ENCODE measurements around the gene EZH2. TPM values are rescaled to one million over a fixed set of nuclear protein-coding genes. Genes with fewer than 3 reads are reported as not detected.
A peak's percentile ranks its signal among the peaks of the same experiment; 100 is the strongest.

EZH2 gene
- total RNA-seq, 1 experiment from 2014 or later, result 30.5 TPM

DNA sequence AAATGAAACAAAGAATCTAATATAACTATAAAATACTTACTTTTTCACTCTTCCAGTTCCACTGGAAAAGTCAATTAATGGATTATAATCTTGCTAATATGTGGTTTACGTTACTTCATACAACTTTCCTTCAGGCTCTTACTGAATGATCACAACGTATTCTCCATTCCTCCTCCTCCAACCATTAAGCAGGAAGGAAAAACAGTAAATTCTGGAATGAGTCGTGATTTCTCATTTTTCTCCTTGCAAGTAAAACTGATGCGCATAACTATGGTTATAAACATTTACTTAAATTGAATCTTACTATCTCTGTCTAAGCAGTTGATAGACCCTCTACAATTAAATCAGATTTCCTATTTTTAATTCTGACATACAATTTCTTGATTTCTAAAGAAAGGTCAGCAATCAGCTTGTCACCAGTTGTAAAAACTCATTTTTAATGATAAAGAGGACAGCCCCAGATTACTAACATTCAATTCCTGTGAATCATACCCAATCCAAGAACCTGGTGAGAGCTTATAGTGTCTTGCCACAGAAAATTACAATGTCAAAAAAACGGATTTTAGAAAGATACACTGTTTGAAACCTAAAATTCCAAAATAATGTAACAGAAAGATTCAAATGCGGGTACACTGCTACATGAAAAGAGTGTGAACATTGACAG, 64.3 kb downstream of the EZH2 start:
- ChIA-PET POLR2A (ENCODE audit: unreplicated experiment) (no interaction called here), CTCF (no interaction called here)
- no peak for TF ChIP-seq EZH2phosphoT487 (IDR thresholded peaks at IDR 0.05; ENCODE audit: borderline replicate concordance, low read length)
- TF ChIP-seq, protein P1, sequence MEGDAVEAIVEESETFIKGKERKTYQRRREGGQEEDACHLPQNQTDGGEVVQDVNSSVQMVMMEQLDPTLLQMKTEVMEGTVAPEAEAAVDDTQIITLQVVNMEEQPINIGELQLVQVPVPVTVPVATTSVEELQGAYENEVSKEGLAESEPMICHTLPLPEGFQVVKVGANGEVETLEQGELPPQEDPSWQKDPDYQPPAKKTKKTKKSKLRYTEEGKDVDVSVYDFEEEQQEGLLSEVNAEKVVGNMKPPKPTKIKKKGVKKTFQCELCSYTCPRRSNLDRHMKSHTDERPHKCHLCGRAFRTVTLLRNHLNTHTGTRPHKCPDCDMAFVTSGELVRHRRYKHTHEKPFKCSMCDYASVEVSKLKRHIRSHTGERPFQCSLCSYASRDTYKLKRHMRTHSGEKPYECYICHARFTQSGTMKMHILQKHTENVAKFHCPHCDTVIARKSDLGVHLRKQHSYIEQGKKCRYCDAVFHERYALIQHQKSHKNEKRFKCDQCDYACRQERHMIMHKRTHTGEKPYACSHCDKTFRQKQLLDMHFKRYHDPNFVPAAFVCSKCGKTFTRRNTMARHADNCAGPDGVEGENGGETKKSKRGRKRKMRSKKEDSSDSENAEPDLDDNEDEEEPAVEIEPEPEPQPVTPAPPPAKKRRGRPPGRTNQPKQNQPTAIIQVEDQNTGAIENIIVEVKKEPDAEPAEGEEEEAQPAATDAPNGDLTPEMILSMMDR (conservative IDR thresholded peaks at IDR 0.05; ENCODE audit: low read depth, low read length), result no peak
- TF ChIP-seq EZH2 (IDR thresholded peaks at IDR 0.05; ENCODE audit: low read length, unreplicated experiment), result no peak
- H3K4me2 ChIP-seq (ENCODE audit: low read length), result peak overlapping the region; percentile 61
- H3K79me2 ChIP-seq (ENCODE audit: low read length), result no peaks in the 10 kb centered on the region
- intact Hi-C loops (cut with micrococcal nuclease), result no loop called here
- H3K9me2 ChIP-seq (replicated peaks; ENCODE audit: low read length), result no peaks in the 10 kb centered on the region
- DNase-seq (peak; percentile 43), ATAC-seq (peak; percentile 74)
- no peaks in the 10 kb centered on the region for H3K27me3 ChIP-seq (ENCODE audit: low read length)
- H3K4me3 ChIP-seq (ENCODE audit: low read length), result no peak overlapping the region; the same call in 1 of the 2 replicates
- H3F3A ChIP-seq (ENCODE audit: low read length, unreplicated experiment), result peaks cover 6% of the 10 kb centered on the region
- H3K36me3 ChIP-seq (ENCODE audit: low read depth, low read length), result peaks cover 34% of the 10 kb centered on the region
- H3K9me3 ChIP-seq (ENCODE audit: low read length), result no peaks in the 10 kb centered on the region
- no peak overlapping the region for H3K9ac ChIP-seq (ENCODE audit: low read length)
- H2AFZ ChIP-seq (ENCODE audit: low read length), result no peak overlapping the region
- no TSS peak for BruUV-seq (replicated peaks)
- H3K27ac ChIP-seq (ENCODE audit: low read length), result peak overlapping the region; percentile 13; the same call in 1 of the 2 replicates
- H3K4me1 ChIP-seq (ENCODE audit: insufficient read depth, low read length), result peaks cover 14% of the 10 kb centered on the region
- peaks cover 5% of the 10 kb centered on the region; the same call in 1 of the 2 replicates for H4K20me1 ChIP-seq (ENCODE audit: low read length)

DNA sequence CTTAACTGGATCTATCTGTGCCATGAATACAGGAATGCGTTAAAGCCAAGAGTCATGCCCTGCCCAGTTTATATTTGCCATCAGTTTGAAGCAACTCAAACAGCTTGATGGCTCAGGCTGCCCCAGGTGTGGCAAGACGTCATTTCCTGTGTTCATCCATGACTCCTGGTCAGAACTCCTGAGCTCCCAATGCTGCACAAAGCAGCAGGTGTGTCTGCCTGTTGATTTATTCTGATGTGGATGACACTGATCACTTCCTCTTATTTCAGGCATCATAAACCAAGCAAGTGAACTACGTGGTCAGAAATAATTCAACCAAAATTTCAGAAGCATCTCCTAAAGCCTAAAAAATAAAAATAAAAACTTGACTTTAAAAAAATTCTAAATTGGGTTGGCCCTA, 68.5 kb downstream of the EZH2 start:
- Histone ChIP-seq H3K4me2 (ENCODE audit: low read length) (no peak overlapping the region), H3K79me2 (ENCODE audit: low read length) (no peaks in the 10 kb centered on the region), H3K9ac (ENCODE audit: low read length) (no peak overlapping the region), H3K4me3 (ENCODE audit: low read length) (no peak overlapping the region), H3K9me2 (replicated peaks; ENCODE audit: low read length) (no peaks in the 10 kb centered on the region), H4K20me1 (ENCODE audit: low read length) (peaks cover 8% of the 10 kb centered on the region; the same call in 1 of the 2 replicates), H3K4me1 (ENCODE audit: insufficient read depth, low read length) (peaks cover 9% of the 10 kb centered on the region), H3K9me3 (ENCODE audit: low read length) (no peaks in the 10 kb centered on the region), H3K36me3 (ENCODE audit: low read depth, low read length) (peaks cover 54% of the 10 kb centered on the region), H3K27me3 (ENCODE audit: low read length) (no peaks in the 10 kb centered on the region), H3F3A (ENCODE audit: low read length, unreplicated experiment) (peaks cover 6% of the 10 kb centered on the region), H2AFZ (ENCODE audit: low read length) (no peak overlapping the region), H3K27ac (ENCODE audit: low read length) (no peak overlapping the region)
- TF ChIP-seq, protein P1 (conservative IDR thresholded peaks at IDR 0.05; ENCODE audit: low read depth, low read length), result no peak
- TF ChIP-seq EZH2phosphoT487 (IDR thresholded peaks at IDR 0.05; ENCODE audit: borderline replicate concordance, low read length) (no peak), EZH2 (IDR thresholded peaks at IDR 0.05; ENCODE audit: low read length, unreplicated experiment) (no peak)
- BruUV-seq (replicated peaks), result no TSS peak
- ATAC-seq (peak; percentile 34; the same call in 1 of the 2 replicates), DNase-seq (no peak)
- intact Hi-C loops (cut with micrococcal nuclease), result no loop called here
- POLR2A ChIA-PET (ENCODE audit: unreplicated experiment), result no interaction called here
- CTCF ChIA-PET, result interaction anchor here (0.6 kb wide), 1 partner anchor 146 kb away, joined by 5 read pairs; no protein-coding TSS in a partner anchor

DNA sequence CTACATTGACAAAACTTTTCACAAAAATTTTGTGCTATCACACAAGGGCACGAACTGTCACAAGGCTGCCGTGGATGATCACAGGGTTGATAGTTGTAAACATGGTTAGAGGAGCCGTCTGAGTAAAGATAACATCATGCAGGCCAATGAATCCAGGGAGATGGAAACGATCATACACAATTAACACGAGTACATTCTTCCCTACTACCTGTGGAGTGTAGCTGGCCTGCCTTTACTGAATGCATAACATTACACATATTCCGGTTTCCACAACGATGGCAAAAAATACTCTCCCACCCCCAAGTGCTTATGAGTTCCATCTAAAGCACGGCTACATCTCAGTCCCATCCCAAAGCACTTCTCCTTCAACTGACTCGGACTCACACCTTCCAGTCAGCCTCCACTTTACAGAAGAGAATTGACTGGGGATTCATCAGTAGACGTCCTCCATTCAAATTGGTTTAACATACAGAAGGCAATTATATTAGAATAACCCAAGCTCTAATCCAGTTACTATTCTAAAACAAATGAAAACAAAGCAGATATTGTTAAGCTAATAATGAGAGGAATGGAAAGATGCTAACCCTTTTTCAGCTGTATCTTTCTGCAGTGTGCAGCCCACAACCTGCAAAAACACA, 69.0 kb downstream of the EZH2 start:
- no TSS peak for BruUV-seq (replicated peaks)
- Histone ChIP-seq H3K9me3 (ENCODE audit: low read length) (no peaks in the 10 kb centered on the region), H3K27ac (ENCODE audit: low read length) (no peak overlapping the region), H3K9ac (ENCODE audit: low read length) (no peak overlapping the region), H3F3A (ENCODE audit: low read length, unreplicated experiment) (peaks cover 6% of the 10 kb centered on the region), H3K79me2 (ENCODE audit: low read length) (no peaks in the 10 kb centered on the region), H3K36me3 (ENCODE audit: low read depth, low read length) (peaks cover 59% of the 10 kb centered on the region), H3K4me1 (ENCODE audit: insufficient read depth, low read length) (peaks cover 3% of the 10 kb centered on the region), H4K20me1 (ENCODE audit: low read length) (peaks cover 6% of the 10 kb centered on the region; the same call in 1 of the 2 replicates), H3K9me2 (replicated peaks; ENCODE audit: low read length) (no peaks in the 10 kb centered on the region), H3K4me2 (ENCODE audit: low read length) (no peak overlapping the region), H3K27me3 (ENCODE audit: low read length) (no peaks in the 10 kb centered on the region), H3K4me3 (ENCODE audit: low read length) (no peak overlapping the region), H2AFZ (ENCODE audit: low read length) (no peak overlapping the region)
- CTCF ChIA-PET, result interaction anchor here (0.6 kb wide), 1 partner anchor 147 kb away, joined by 5 read pairs; no protein-coding TSS in a partner anchor
- TF ChIP-seq, protein P1 (conservative IDR thresholded peaks at IDR 0.05; ENCODE audit: low read depth, low read length), result no peak
- no peak for TF ChIP-seq EZH2 (IDR thresholded peaks at IDR 0.05; ENCODE audit: low read length, unreplicated experiment)
- no peak for DNase-seq
- POLR2A ChIA-PET (ENCODE audit: unreplicated experiment), result no interaction called here
- no peak for ATAC-seq
- intact Hi-C loops (cut with micrococcal nuclease), result no loop called here

Data from PC-3 (cell line).